Inferior parietal cortex (tissue), 1 donor: Measurements from ENCODE around the gene ZNF764.
A peak's percentile ranks its signal among the peaks of the same experiment; 100 is the strongest.
"Not testable (repeated sequence)": the region's sequence is repeated elsewhere in the genome, so short reads cannot be mapped to it uniquely, and the experiment has no call there.

Experiments used
- DNase-seq: peaks from one replicate; pipeline ENCODE4 v3.0.0-alpha.2; 2016; ENCODE audit errors: extremely low spot score

ZNF764 gene

GRCh38 chr16:30527635-30528178 is 30.5 kb downstream of the ZNF764 start:
- peak; percentile 26 for DNase-seq

- peak; percentile 96 for DNase-seq
Observed at GRCh38 chr16:30526823-30527634, 31.1 kb downstream of the ZNF764 start.

- DNase-seq, result peak; percentile 7
Observed at GRCh38 chr16:30526137-30526822, 31.9 kb downstream of the ZNF764 start, which contains the start of gene ZNF768. TSS of gene ZNF768 (minus strand) at chr16:30526566. CDS start at chr16:30526413, 153 bp downstream.

GRCh38 chr16:30525844-30526136 is 32.4 kb downstream of the ZNF764 start:
- DNase-seq, result no peak

GRCh38 chr16:30524575-30525568 is 33.3 kb downstream of the ZNF764 start:
- DNase-seq, result no peak

GRCh38 chr16:30523768-30524574 is 34.2 kb downstream of the ZNF764 start:
- no peak for DNase-seq

- DNase-seq, result not testable (repeated sequence)
Observed at GRCh38 chr16:30522702-30523463, 35.3 kb downstream of the ZNF764 start.

GRCh38 chr16:30521873-30522641 is 36.1 kb downstream of the ZNF764 start:
- DNase-seq, result no peak

- no peak for DNase-seq
Observed at GRCh38 chr16:30521476-30521872, 36.7 kb downstream of the ZNF764 start.

- DNase-seq, result no peak
Observed at GRCh38 chr16:30519120-30520049, 38.8 kb downstream of the ZNF764 start.

- no peak for DNase-seq
Observed at GRCh38 chr16:30518552-30518951, 39.6 kb downstream of the ZNF764 start.

- no peak for DNase-seq
Observed at GRCh38 chr16:30515275-30515674, 42.9 kb downstream of the ZNF764 start.

- no peak for DNase-seq
Observed at GRCh38 chr16:30511509-30511908, 46.7 kb downstream of the ZNF764 start.

- DNase-seq, result no peak
Observed at GRCh38 chr16:30510376-30510938, 47.7 kb downstream of the ZNF764 start.

GRCh38 chr16:30509081-30509765 is 49.0 kb downstream of the ZNF764 start:
- DNase-seq, result no peak
